Gastrocnemius medialis (tissue), 4 donors: ENCODE data around the gene FUT3. TPM values are rescaled to one million over a fixed set of nuclear protein-coding genes. Genes with fewer than 3 reads are reported as not detected.

Source experiments
- ATAC-seq, 2 donors: fragments of 150-250 bp; one replicate each; pipeline ENCODE4 v1.9.1; 2016
- DNase-seq, 2 donors: peaks; one replicate each; pipeline ENCODE4 v3.0.0-alpha.2; 2019
- H3K27ac ChIP-seq, 4 donors: fragments of 200-600 bp; sonication (generic); 1 replicate in 1 of 4; 2 replicates in 3 of 4; pipeline ENCODE4 v1.5.1; 2016 to 2018; ENCODE audit warnings: mild to moderate bottlenecking in 2 of 4, moderate library complexity in 1 of 4
- H3K27me3 ChIP-seq, 3 donors: fragments of 200-600 bp; sonication (generic) in 2 of 3; 1 replicate in 1 of 3; 2 replicates in 2 of 3; pipeline versions ENCODE4 v1.5.1 to v1.6.0; 2016 to 2019; ENCODE audit warnings: mild to moderate bottlenecking in 1 of 3, moderate library complexity in 1 of 3
- H3K36me3 ChIP-seq, 2 donors: fragments of 200-600 bp; sonication (generic) in 1 of 2; one replicate each; pipeline ENCODE4 v1.5.1; 2017 to 2018
- H3K4me1 ChIP-seq, 2 donors: fragments of 200-600 bp; sonication (generic) in 1 of 2; one replicate each; pipeline ENCODE4 v1.5.1; 2016 to 2017; ENCODE audit warnings: mild to moderate bottlenecking in 2 of 2
- H3K4me3 ChIP-seq, 4 donors: fragments of 200-600 bp; sonication (generic) in 3 of 4; 1 replicate in 1 of 4; 2 replicates in 3 of 4; pipeline ENCODE4 v1.5.1; 2016 to 2019; ENCODE audit warnings: mild to moderate bottlenecking in 2 of 4
- H3K9me3 ChIP-seq, 3 donors: fragments of 200-600 bp; sonication (generic) in 2 of 3; 1 replicate in 1 of 3; 2 replicates in 2 of 3; pipeline ENCODE4 v1.5.1; 2016 to 2019
- POLR2A ChIP-seq, 2 donors: fragments of 450-650 bp; IDR thresholded peaks; one replicate each; pipeline ENCODE4 v1.6.1; 2017; ENCODE audit warnings: antibody characterized with exemption in 2 of 2, mild to moderate bottlenecking in 2 of 2, moderate library complexity in 2 of 2
- in situ Hi-C, 4 donors: fragments of 200-750 bp; cut with MboI; loops; one replicate each; pipeline versions ENCODE4 v1.15.0 to v1.8.0; 2017; ENCODE audit warnings: low sequenced_read_pairs in 4 of 4
- intact Hi-C: fragments of 100-400 bp; cut with DNase I; formaldehyde crosslinking; loops from one replicate; pipeline ENCODE4 v1.15.1; 2023; ENCODE audit warnings: low total_unique reads
- total RNA-seq, 4 donors: library from RNA; depleted of rRNA; stranded (reverse); fragments of >200 nt; gene quantifications; one replicate each; pipeline versions ENCODE4 v1.1.0 to v1.2.3, GENCODE V29; 2016
- TF ChIP-seq, protein P1 (sequence below), 5 experiments: fragments of 450-650 bp in 3 of 5; fragments of 200-600 bp in 2 of 5; sonication (generic) in 2 of 5; IDR thresholded peaks in 4 of 5; conservative IDR thresholded peaks in 1 of 5; 1 replicate in 4 of 5; 2 replicates in 1 of 5; pipeline ENCODE4 v1.5.1; 2016 to 2019; ENCODE audit warnings: antibody characterized with exemption in 5 of 5, mild to moderate bottlenecking in 3 of 5, moderate library complexity in 3 of 5

Gene FUT3
- total RNA-seq, 4 donors from 2014 or later = 0.32 TPM; not detected in 3

DNA sequence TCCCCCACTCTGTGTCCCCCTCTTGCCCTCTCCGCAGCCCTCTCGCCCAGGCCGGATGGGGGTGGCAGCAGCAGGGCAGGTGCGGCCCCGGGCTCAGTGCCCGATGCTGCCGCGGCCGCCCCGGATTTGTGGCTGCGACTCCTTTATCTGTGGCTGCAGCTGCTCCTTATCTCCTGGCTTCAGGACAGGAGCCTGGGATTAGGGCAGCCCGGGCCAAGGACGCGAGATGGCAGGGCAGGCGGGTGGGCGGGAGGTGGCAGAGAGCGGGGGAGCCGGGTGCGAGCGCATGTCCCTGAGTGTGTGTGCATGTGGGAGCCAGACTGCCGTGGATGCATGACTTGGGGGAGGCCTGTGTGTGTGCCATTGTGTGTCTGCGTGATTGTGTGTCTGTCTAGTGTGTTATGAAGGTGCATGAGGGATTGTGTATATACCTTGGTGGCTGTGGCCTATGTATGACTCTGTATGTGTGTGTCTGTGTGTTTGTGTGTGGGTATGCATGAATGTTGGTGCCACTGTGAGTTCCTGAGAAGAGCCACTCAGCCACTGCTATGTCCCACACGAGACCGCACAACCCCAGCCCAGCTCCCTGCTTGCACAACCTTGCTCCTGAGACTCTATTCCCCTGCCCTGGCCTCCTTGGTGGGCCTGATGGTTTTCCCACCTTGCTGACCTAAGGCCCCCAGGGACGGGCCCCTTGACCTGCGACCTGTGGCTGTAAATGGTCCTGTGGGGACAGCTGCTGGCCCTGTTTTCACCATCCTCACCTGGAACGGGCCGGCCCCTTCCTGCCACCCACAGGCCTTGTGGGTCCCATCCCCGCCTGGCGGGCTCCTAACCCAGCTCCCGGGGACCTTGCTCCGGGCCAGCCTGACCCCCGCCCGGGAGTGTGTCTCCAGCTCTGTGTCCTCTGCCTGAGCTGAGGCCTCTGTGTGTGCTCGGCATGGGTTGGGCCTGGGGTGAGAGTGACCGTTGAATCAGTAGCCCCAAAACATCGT, 51.7 kb downstream of the FUT3 start:
- Histone ChIP-seq H3K4me1 (peaks cover 0 to 4% of the 10 kb centered on the region in 2 donors), H3K4me3 (no peak overlapping the region), H3K36me3 (no peaks in the 10 kb centered on the region), H3K27me3 (peaks cover 55 to 59% (median 58%) of the 10 kb centered on the region in 3 donors), H3K9me3 (no peaks in the 10 kb centered on the region), H3K27ac (no peak overlapping the region)
- TF ChIP-seq, protein P1, sequence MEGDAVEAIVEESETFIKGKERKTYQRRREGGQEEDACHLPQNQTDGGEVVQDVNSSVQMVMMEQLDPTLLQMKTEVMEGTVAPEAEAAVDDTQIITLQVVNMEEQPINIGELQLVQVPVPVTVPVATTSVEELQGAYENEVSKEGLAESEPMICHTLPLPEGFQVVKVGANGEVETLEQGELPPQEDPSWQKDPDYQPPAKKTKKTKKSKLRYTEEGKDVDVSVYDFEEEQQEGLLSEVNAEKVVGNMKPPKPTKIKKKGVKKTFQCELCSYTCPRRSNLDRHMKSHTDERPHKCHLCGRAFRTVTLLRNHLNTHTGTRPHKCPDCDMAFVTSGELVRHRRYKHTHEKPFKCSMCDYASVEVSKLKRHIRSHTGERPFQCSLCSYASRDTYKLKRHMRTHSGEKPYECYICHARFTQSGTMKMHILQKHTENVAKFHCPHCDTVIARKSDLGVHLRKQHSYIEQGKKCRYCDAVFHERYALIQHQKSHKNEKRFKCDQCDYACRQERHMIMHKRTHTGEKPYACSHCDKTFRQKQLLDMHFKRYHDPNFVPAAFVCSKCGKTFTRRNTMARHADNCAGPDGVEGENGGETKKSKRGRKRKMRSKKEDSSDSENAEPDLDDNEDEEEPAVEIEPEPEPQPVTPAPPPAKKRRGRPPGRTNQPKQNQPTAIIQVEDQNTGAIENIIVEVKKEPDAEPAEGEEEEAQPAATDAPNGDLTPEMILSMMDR (IDR thresholded peaks at IDR 0.05 in 4 of 5, conservative IDR thresholded peaks at IDR 0.05 in 1 of 5) = no peak
- no peak for TF ChIP-seq POLR2A (IDR thresholded peaks at IDR 0.05)
- intact Hi-C loops = no loop called here
- DNase-seq (no peak), ATAC-seq (no peak)
- in situ Hi-C loops = no loop called here

DNA sequence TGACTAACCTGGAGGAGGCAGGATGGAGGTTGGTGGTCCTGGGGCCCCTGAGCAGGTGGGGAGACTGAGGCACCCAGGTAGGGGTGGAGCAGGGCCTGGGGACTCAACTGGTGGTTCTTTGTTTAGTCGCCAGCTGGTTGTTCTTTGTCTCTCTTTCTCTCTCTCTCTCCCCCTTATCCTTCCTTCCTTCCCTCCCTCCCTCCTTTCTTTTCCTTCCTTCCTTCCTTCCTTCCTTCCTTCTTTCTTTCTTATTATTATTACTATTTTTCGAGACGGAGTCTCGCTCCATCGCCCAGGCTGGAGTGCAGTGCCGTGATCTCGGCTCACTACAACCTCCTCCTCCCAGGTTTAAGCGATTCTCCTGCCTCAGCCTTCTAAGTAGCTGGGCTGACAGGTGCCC, 53.0 kb downstream of the FUT3 start:
- in situ Hi-C loops (no loop called here), intact Hi-C loops (no loop called here)
- H3K36me3 ChIP-seq = no peaks in the 10 kb centered on the region
- peaks cover 42 to 50% (median 45%) of the 10 kb centered on the region in 3 donors for H3K27me3 ChIP-seq
- no peaks in the 10 kb centered on the region for H3K4me1 ChIP-seq
- no peaks in the 10 kb centered on the region for H3K9me3 ChIP-seq
- no peak for TF ChIP-seq POLR2A (IDR thresholded peaks at IDR 0.05)
- TF ChIP-seq, protein P1 (IDR thresholded peaks at IDR 0.05 in 4 of 5, conservative IDR thresholded peaks at IDR 0.05 in 1 of 5) = no peak
- H3K27ac ChIP-seq = no peak overlapping the region
- ATAC-seq = no peak
- DNase-seq = no peak
- no peak overlapping the region for H3K4me3 ChIP-seq

DNA sequence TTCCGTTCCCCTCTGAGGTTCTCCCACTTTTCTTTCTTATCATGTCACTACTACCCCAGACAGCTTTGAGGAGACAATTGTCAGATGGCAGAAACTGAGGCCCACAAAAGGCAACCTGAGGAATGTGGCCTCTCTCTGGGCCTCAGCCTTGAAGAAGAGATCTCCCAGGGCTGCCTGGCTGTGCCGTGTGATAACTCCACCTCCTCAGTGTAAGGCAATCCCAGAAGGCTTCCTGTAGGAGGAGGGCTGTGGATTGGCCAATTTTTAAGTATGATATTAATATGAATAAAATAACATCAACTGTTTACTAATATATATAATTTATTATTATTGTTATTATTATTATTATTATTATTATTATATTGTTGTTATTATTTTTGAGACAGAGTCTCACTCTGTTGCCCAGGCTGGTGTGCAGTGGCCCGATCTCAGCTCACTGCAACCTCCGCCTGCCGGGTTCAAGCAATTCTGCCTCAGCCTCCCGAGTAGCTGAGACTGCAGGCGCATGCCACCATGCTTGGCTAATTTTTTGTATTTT, 55.8 kb downstream of the FUT3 start:
- Histone ChIP-seq H3K9me3 (no peaks in the 10 kb centered on the region), H3K36me3 (no peaks in the 10 kb centered on the region), H3K27ac (no peak overlapping the region), H3K4me1 (no peaks in the 10 kb centered on the region), H3K27me3 (peaks cover 14 to 22% (median 17%) of the 10 kb centered on the region in 3 donors), H3K4me3 (no peak overlapping the region)
- no peak for TF ChIP-seq POLR2A (IDR thresholded peaks at IDR 0.05)
- TF ChIP-seq, protein P1 (IDR thresholded peaks at IDR 0.05 in 4 of 5, conservative IDR thresholded peaks at IDR 0.05 in 1 of 5) = no peak
- DNase-seq = no peak
- intact Hi-C loops = no loop called here
- no peak for ATAC-seq
- in situ Hi-C loops = no loop called here

DNA sequence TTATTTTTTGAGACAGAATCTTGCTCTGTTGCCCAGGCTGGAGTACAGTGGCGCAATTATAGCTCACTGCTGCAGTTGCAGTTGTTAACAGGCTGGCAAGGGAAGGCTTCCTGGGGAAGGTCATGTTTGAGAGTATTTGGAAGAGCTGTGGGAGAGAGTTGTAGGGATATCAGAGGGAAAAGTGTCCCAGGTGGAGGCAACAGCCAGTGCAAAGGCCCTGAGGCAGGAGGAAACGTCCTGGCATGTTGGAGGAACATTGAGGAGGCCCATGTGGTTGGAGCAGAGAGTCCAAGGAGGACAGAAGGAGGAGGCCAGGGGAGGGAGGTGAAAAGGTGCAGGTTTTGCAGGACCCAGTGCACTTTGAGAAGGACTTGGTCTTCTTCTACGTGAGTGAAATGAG, 58.1 kb downstream of the FUT3 start:
- no peak for TF ChIP-seq POLR2A (IDR thresholded peaks at IDR 0.05)
- TF ChIP-seq, protein P1 (IDR thresholded peaks at IDR 0.05 in 4 of 5, conservative IDR thresholded peaks at IDR 0.05 in 1 of 5) = no peak
- ATAC-seq = no peak
- in situ Hi-C loops = no loop called here
- peaks cover 7 to 8% of the 10 kb centered on the region in 2 donors for H3K4me1 ChIP-seq
- H3K27ac ChIP-seq = no peak overlapping the region
- DNase-seq = no peak
- peaks cover 0 to 18% of the 10 kb centered on the region in 2 donors for H3K36me3 ChIP-seq
- no peaks in the 10 kb centered on the region for H3K9me3 ChIP-seq
- H3K4me3 ChIP-seq = no peak overlapping the region
- intact Hi-C loops = loop anchor here (5.0 kb wide), 2 partner anchors 171 to 184 kb away; partner anchors contain the start of genes RANBP3, SAFB and SAFB2
- peaks cover 0 to 4% (median 0%) of the 10 kb centered on the region in 3 donors for H3K27me3 ChIP-seq

Other genes with a start within 250 kb of the FUT3 start
- 10 to 100 TPM; 13.7 to 19.8 (median 18.4) TPM for gene SAFB2, start 228.7 kb downstream of the FUT3 start, total RNA-seq
- gene SAFB, start 228.4 kb downstream of the FUT3 start, total RNA-seq = 10 to 100 TPM; 29.8 to 60.0 (median 56.1) TPM
- 100 to 1,000 TPM in 1 of 4 donors, 10 to 100 TPM in 3; 45.7 to 122 (median 74.8) TPM for gene MICOS13, start 170.9 kb downstream of the FUT3 start, total RNA-seq
- gene HSD11B1L, start 170.4 kb downstream of the FUT3 start, total RNA-seq = 10 to 100 TPM in 3 of 4 donors, 1 to 10 TPM in 1; 5.8 to 33.2 (median 21.5) TPM
- gene RPL36, start 161.2 kb downstream of the FUT3 start, total RNA-seq = 100 to 1,000 TPM; 329 to 784 (median 462) TPM
- gene LONP1, start 131.3 kb downstream of the FUT3 start, total RNA-seq = 10 to 100 TPM; 33.1 to 77.7 (median 70.4) TPM
- not detected for gene CATSPERD, start 130.8 kb downstream of the FUT3 start, total RNA-seq
- 1 to 10 TPM in 1 of 4 donors, under 1 TPM in 1, not detected in 2; 0.24 to 1.0 TPM for gene PRR22, start 66.7 kb downstream of the FUT3 start, total RNA-seq
- 10 to 100 TPM; 19.5 to 45.9 (median 25.0) TPM for gene DUS3L, start 60.3 kb downstream of the FUT3 start, total RNA-seq
- not detected for gene NRTN, start 46.4 kb downstream of the FUT3 start, total RNA-seq
- gene FUT6, start 11.7 kb downstream of the FUT3 start, total RNA-seq = under 1 TPM in 1 of 4 donors, not detected in 3; 0.29 TPM
- gene FUT5, start 19.1 kb upstream of the FUT3 start, total RNA-seq = not detected
- 100 to 1,000 TPM; 190 to 349 (median 221) TPM for gene NDUFA11, start 52.3 kb upstream of the FUT3 start, total RNA-seq
- gene VMAC, start 53.4 kb upstream of the FUT3 start, total RNA-seq = 1 to 10 TPM in 3 of 4 donors, under 1 TPM in 1; 0.46 to 3.0 (median 2.1) TPM
- 1 to 10 TPM; 1.2 to 2.4 (median 2.0) TPM for gene CAPS, start 62.8 kb upstream of the FUT3 start, total RNA-seq
- gene RANBP3, start 126.7 kb upstream of the FUT3 start, total RNA-seq = 10 to 100 TPM; 37.4 to 74.3 (median 61.3) TPM